HS-5 (cell line): ENCODE results near the gene GRID2.

Source experiments
- DNase-seq: peaks from one replicate; pipeline ENCODE4 v3.0.0-alpha.2; 2012; ENCODE audit warnings: low read depth

The GRID2 gene

GRCh38 chr4:93814141-93814540 is 1510.4 kb downstream of the GRID2 start:
- no peak for DNase-seq

GRCh38 chr4:93814722-93815121 is 1511.0 kb downstream of the GRID2 start:
- no peak for DNase-seq
